ENCODE data around the gene AGRN.
"Not testable (repeated sequence)": the region's sequence is repeated elsewhere in the genome, so short reads cannot be mapped to it uniquely, and the experiment has no call there.

AGRN gene

DNA sequence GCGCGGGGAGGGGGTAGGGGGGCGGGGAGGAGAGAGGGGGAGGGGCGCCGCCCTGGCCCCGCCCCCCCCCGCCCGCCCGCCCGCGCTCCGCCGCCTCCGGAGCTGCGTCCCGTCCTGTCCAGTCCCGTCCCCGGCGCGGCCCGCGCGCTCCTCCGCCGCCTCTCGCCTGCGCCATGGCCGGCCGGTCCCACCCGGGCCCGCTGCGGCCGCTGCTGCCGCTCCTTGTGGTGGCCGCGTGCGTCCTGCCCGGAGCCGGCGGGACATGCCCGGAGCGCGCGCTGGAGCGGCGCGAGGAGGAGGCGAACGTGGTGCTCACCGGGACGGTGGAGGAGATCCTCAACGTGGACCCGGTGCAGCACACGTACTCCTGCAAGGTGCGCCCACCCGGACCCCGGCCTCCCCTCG lies at the start of gene AGRN:
AGRN (plus strand) TSS at position 121 of the 405 bp plus-strand sequence; CDS start at position 174, 53 bp downstream.
- intact Hi-C loops (cut with DNase I): no loop called here
- DNase-seq: peak in 17 of 42 donors; percentile 41 to 80 (median 58)

DNA sequence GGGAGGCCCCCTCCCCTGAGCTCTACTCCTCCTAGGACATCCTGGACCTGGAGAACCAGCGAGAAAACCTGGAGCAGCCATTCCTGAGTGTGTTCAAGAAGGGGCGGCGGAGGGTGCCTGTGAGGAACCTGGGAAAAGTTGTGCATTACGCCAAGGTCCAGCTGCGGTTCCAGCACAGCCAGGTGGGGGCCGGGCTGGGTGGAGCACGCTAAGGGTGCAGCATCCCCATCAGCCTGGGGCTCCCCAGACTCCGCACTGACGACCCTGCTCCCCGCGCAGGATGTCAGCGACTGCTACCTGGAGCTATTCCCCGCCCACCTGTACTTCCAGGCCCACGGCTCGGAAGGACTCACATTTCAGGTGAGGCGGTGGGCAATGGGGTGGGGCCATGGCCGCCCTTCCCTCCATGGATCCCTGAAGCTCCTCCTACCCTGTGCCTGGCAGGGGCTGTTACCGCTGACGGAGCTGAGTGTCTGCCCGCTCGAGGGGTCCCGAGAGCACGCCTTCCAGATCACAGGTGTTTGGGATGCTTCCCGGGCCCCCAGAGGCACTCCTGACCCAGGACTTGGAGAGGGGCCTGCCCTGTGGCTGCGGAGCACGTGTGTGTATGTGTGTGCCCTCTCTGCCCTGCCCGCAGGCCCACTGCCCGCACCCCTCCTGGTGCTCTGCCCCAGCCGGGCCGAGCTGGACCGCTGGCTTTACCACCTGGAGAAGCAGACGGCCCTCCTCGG lies 49.5 kb upstream of the AGRN start:
- no peak for DNase-seq
- intact Hi-C loops (cut with DNase I): no loop called here

DNA sequence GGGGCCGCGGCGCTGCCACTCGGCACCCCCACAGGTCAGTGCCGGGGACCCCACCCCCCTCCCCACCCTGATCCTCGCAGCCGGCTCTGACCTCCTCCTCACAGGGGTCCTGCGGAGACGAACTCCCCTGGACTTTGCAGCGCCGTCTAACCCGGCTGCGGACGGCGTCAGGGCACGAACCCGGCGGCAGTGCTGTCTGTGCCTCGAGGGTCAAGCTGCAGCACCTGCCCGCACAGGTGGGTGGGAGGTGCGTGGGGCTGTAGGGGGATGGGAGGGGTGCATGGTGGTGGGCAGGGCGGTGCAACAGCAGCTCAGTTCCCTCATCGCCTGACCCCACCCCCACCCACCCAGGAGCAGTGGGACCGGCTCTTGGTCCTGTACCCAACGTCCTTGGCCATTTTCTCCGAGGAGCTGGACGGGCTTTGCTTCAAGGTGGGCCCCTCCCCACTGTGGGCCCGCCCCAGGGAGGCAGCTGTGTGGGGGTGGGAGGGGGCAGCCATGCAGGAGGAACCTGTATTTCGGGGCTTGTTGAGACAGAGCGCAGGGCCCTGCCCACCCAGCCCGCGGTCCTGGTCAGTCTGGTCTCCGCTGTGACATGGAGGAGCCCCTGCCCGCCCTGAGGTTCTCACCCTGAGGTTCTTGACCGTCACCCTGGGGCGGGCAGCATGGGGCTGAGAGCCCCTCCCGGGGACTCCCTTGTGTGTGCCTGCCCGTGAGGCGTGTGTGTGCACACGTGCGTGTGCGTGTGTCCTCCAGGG lies 48.8 kb upstream of the AGRN start:
- no peak for DNase-seq
- intact Hi-C loops (cut with DNase I): no loop called here

DNA sequence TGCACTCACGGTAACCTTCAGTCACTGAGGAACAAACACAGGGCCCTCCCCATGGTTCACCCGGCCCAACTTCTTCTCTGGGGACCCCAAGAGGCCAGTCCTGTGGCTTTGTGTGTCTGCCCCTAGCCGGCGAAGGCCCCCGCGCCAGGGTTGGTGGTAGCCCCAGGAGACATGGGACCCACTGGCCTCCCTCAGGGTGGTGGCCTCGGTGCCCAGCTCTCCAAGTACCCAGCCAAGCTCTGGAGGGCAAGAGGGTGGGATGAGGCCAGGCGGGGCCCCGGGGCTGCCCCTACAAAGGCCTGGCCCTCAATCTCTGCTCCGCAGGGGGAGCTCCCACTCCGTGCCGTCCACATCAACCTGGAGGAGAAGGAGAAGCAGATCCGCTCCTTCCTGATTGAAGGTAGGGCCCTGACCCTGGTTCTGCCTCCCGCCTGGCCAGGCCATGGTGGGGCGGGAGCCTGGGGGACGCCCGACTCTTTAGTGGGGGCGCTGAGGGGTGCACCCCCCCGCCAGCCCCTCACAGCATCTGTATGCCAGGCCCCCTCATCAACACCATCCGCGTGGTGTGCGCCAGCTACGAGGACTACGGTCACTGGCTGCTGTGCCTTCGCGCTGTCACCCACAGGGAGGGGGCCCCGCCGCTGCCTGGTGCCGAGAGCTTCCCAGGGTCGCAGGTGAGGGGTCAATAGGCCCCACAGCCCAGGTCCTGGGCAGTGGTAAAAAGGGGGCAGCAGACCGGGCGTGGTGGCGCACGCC lies 48.0 kb upstream of the AGRN start:
- no peak for DNase-seq
- intact Hi-C loops (cut with DNase I): no loop called here

DNA sequence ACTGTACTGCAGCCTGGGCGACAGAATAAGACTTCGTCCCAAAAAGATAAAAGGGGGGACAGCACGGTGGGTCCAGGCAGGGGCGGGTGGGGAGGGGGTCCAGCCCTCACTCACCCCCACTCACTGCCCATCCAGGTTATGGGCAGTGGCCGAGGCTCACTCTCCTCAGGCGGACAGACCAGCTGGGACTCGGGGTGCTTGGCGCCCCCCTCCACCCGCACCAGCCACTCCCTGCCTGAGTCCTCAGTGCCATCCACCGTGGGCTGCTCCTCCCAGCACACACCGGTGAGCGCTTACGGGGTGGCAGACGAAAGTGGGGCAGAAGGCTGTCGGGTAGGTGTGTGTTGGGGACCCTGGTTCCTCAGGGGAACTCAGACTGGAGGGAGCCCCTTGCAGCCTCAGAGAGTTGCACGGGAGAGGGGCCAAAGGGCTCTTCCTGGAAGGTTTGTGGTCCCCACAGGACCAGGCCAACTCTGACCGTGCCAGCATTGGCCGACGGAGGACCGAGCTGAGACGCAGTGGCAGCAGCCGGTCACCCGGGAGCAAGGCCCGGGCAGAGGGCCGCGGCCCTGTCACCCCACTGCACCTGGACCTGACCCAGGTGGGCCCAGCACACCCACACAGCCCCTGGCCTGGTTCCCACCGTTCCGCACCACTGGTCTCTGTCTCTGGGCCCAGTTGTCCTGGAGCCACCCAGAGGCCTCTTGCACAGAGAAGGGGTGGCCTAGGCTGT lies 47.0 kb upstream of the AGRN start:
- no peak for DNase-seq
- intact Hi-C loops (cut with DNase I): no loop called here

DNA sequence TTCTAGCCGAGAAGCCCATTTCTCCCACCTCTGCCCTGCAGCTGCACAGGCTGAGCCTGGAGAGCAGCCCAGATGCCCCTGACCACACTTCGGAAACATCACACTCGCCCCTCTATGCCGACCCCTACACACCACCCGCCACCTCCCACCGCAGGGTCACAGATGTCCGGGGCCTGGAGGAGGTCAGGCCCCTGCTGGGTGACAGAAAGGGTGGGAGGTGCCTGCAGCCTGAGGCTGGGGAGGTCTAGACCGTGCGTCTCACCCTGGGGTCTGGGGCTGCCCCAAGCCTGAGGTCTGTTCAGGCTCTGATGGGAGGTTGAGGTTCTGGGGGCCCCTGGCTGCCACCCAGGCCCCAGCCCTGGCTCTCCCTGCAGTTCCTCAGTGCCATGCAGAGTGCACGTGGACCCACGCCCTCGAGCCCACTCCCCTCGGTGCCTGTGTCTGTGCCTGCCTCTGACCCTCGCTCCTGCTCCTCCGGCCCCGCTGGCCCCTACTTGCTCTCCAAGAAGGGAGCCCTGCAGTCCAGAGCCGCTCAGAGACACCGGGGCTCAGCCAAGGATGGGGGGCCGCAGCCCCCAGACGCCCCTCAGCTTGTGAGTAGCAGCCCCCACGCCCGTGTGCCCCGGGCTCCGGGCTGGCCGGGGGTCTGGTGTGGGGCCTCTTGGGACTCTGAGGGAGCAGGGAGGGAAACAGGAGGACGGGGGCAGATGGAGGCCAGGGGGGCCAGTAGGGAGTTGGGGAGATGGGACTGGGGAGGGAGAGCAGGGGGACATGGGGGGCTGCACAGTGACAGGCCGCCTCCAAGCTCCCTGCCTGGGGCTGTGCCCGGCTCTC lies 46.2 kb upstream of the AGRN start:
- no peak for DNase-seq
- intact Hi-C loops (cut with DNase I): no loop called here

DNA sequence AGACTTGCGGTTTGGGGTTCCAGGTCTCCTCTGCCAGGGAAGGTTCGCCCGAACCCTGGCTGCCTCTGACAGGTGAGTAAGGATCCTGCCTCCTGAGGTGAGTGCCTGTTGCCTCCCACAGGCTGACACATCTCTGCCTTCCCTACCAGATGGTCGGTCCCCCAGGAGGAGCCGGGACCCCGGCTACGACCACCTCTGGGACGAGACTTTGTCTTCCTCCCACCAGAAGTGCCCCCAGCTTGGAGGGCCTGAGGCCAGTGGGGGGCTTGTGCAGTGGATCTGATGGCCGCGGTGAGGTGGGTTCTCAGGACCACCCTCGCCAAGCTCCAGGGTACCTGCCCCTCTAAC lies 45.7 kb upstream of the AGRN start:
- intact Hi-C loops (cut with DNase I): no loop called here
- DNase-seq: no peak

DNA sequence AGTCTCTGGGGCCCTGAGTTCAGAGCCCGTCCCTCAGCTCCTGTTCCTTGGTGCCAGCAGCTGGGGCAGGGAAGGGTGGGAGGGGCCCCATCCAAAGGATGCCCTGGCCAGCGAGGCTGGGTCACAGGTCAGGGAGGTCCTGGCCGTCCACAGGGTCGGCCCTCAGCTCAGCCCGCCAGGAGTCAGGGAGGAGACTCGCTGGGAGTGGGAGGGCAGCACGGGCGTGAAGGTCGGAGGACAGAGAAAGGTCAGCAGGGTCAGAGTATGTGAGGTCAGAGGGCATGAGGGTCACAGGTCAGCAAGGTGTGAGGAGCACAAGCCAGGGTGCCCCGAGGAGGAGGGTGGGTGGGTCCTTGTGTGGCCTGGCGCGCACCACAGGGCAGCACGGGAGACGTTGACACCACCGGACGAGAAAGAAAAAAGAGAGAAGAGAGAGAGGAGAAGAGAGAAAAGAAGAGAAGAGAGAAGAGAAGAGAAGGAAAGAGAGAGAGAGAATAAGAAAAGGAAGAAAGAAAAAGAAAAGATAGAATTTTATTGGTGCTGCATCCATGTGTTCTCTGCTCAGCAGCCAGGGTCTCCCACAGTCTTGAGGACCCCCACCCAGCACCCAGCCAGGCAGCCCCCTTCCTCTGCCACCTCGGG lies 45.1 kb upstream of the AGRN start:
- no peak for DNase-seq
- intact Hi-C loops (cut with DNase I): no loop called here

DNA sequence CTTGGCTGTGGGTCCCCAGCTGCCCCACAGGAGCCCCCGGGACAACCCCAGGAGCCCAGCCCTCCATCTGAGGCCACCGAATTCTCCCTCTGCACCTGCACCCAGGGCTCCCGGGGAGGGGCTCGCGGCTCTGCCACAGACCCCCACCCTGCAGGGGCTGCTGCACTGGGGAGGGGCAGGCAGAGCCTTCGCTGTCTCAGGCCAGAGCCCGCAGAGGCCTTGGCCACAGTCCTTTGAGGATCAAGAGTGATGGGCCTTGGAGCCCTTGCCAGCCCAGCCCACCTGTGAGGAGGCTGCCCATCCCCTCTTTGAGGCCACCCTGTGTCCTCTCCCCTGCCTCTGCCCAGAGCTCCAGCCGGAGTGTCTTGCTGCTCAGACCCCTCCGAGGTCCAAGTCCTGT lies 44.6 kb upstream of the AGRN start:
- no peak for DNase-seq
- intact Hi-C loops (cut with DNase I): no loop called here

DNA sequence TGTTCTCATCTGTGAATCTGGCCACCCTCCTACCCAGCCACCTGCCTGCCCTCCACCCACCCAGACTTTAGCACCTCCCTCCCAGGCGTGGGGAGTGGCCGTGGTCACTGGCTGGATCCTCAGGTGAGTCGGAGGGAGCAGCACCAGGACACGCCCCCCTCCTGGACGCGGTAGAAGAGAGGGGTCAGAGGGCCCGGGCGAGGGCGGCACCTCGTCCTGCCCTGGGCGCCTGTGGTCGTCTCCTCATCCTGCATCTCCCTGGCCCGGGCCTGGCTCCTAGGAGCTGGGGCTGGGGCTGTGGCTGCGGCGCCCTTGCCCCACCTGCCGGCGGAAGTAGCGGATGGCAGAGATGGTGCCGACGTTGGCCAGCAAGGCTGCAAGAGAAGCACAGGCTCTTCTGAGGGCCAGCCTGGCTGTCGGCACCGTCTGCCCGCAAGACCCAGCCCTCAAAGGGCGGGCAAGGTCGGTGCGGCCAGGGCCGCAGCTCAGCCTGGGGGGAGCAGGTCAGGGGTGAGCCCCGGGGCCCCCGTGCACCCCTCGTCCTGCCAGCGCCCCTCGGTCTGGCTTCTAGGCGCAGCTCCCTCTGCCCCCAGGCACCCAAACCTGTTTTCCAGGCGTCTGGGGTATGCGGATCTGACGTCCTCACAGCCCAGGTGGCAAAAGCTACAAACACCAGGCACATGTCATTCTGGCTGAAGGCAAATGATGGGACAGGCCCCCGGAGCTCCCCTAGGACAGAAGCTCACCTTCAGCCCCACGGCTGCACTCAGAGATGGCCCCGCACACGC lies 43.8 kb upstream of the AGRN start:
- intact Hi-C loops (cut with DNase I): no loop called here
- DNase-seq: peak in 14 of 42 donors; percentile 28 to 71 (median 52)

DNA sequence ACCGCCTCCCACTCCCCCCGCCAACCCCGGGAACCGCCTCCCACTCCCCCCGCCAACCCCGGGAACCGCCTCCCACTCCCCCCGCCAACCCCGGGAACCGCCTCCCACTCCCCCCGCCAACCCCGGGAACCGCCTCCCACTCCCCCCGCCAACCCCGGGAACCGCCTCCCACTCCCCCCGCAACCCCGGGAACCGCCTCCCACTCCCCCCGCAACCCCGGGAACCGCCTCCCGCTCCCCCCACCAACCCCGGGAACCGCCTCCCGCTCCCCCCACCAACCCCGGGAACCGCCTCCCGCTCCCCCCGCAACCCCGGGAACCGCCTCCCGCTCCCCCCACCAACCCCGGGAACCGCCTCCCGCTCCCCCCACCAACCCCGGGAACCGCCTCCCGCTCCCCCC lies 43.1 kb upstream of the AGRN start:
- peak in 1 of 42 donors; percentile 9 for DNase-seq
- intact Hi-C loops (cut with DNase I): not testable (repeated sequence)

DNA sequence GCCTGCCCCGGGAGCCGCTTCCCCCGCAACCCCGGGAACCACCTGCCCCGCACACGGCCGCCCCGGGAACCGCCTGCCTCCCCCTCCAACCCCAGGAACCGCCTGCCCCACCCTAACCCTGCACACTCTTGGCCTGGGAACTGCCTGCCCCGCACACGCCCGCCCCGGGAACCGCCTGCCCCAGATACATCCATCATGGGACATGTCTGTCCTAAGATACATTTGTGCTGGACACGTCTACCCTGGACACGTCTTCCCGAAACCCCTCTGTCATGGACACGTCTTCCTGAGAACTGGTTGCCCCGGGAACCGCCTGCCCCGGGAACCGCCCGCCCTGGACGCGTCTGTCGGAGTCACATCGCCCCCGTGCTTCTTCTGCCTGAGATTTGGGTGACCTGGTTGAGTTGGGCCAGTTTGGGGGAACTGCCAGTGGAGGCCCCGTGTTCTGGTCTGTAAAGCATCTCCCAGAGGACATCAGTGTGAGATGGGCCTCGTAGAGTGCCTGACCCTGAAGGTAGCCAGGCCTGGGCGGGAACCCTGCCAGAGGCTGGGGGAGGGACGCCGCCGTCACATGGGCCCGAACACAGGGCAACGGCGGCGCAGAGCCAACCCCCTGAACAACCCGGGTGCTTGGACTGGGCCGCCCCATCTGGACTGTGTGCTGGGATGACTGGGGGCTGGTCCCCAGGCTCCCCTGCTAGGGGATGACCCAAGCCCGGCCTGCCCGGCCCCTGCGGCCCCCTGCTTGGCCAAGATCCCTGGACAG lies 41.7 kb upstream of the AGRN start:
- DNase-seq: no peak
- intact Hi-C loops (cut with DNase I): no loop called here

DNA sequence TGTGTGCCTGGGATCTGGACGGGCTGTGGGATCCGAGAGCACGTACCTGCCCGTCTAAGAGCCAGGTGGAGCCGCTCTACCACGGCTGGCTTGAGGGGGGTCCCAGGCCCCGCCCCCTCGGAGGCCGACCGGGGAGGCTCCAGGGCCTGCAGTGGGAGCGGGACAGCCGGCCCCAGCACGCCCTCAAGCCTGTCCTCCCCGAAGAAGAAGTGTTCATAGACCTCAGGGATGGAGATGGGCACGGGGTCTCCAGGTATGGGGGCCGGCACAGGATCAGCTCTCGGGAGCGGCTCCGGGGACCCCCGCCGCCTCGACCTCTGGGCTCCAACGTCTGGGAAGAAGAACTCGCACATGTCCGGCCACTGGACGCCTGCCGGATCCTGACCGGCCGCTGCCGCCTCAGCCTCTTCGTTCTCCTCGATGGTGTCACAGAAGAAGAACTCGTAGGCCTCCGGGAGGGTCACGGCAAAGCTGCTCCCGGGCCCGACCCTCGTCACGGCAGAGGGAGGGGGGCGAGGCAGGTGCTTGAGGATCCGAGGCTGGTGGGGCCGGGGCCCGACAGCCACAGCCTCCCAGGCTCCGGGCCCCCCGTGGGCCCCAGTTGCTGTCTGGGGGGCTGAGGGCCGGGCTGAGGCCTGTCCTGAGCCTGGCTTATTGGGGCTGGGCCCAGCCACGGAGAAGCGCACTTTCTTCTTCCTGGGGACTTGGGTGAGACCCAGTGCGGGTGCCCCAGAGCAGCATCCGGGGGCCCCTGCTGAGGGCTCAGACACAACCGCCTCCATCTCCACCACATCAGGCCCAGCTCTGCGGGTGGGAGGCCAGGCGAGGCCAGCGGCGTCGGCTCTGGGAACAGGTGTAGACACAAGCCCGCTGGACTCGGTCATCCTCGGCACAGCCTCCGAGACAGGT lies 40.8 kb upstream of the AGRN start:
- intact Hi-C loops (cut with DNase I): no loop called here
- no peak for DNase-seq

DNA sequence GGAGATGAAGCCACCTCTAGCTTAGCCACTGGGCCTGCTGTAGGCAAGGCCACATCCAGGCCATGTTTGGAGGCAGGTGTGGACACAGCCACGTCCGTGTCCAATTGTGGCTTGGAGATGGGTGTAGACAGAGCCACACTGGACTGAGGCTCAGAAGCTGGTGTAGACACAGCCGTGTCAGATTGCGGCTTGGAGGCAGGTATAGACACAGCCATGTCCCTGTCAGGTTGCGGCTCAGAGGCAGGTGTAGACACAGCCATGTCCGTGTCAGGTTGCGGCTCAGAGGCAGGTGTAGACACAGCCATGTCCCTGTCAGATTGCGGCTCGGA lies 40.2 kb upstream of the AGRN start:
- intact Hi-C loops (cut with DNase I): no loop called here
- DNase-seq: no peak

DNA sequence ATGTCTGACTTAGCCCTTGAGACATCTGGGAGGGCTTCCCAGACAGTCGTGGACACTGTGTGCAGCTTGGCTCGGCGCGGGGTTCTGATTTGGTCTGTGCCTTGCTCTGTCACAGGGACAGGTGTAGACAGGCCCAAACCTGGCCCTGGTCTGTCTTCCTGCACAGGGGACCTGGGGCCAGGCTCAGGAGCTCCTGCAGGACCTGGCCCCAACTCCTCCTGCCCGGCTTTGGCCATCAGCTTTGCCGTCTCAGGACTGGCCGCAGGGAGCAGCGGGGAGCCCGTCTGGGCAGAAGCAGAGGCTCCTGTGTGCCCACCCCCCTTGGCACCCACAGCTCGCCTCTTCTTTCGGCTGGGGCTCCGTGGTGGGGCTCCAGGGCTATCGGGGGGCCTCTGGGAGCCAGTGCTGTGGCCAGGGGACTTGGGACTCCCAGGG lies 39.8 kb upstream of the AGRN start:
- intact Hi-C loops (cut with DNase I): no loop called here
- no peak for DNase-seq
